ENCODE data around the gene RPS6KL1. TPM values are rescaled to one million over a fixed set of nuclear protein-coding genes. Genes with fewer than 3 reads are reported as not detected.

RPS6KL1 gene
- total RNA-seq, 1 donor from 2014 or later: 2.0 TPM

GRCh38 chr14:74963178-74963704 lies 40.2 kb upstream of the RPS6KL1 start:
- DNase-seq (no peak), ATAC-seq (peak in 1 of 2 donors; percentile 12)
- Histone ChIP-seq H3K36me3 (no peaks in the 10 kb centered on the region), H3K27me3 (ENCODE audit: low read depth) (no peaks in the 10 kb centered on the region), H3K9me3 (no peaks in the 10 kb centered on the region), H3K27ac (no peak overlapping the region), H3K4me3 (no peak overlapping the region), H3K4me1 (peaks cover 9% of the 10 kb centered on the region)
- TF ChIP-seq CTCF (IDR thresholded peaks at IDR 0.05): no peak
- intact Hi-C loops (cut with DNase I): no loop called here

GRCh38 chr14:74962493-74962892 lies 39.4 kb upstream of the RPS6KL1 start:
- Histone ChIP-seq H3K4me3 (no peak overlapping the region), H3K27ac (no peak overlapping the region), H3K27me3 (ENCODE audit: low read depth) (no peaks in the 10 kb centered on the region), H3K36me3 (no peaks in the 10 kb centered on the region), H3K9me3 (no peaks in the 10 kb centered on the region), H3K4me1 (peaks cover 9% of the 10 kb centered on the region)
- DNase-seq (no peak), ATAC-seq (peak; percentile 41 to 74)
- TF ChIP-seq CTCF (IDR thresholded peaks at IDR 0.05): no peak
- intact Hi-C loops (cut with DNase I): no loop called here

GRCh38 chr14:74962046-74962445 lies 39.0 kb upstream of the RPS6KL1 start:
- Histone ChIP-seq H3K4me3 (no peak overlapping the region), H3K27ac (no peak overlapping the region), H3K9me3 (no peaks in the 10 kb centered on the region), H3K36me3 (no peaks in the 10 kb centered on the region), H3K27me3 (ENCODE audit: low read depth) (no peaks in the 10 kb centered on the region), H3K4me1 (peaks cover 9% of the 10 kb centered on the region)
- DNase-seq (no peak), ATAC-seq (no peak)
- TF ChIP-seq CTCF (IDR thresholded peaks at IDR 0.05): no peak
- intact Hi-C loops (cut with DNase I): no loop called here

- DNase-seq: no peak
- ATAC-seq: no peak
- H3K9me3 ChIP-seq: no peaks in the 10 kb centered on the region
- no peaks in the 10 kb centered on the region for H3K27me3 ChIP-seq (ENCODE audit: low read depth)
- no peak overlapping the region for H3K4me3 ChIP-seq
- intact Hi-C loops (cut with DNase I): no loop called here
- peaks cover 9% of the 10 kb centered on the region for H3K4me1 ChIP-seq
- H3K36me3 ChIP-seq: no peaks in the 10 kb centered on the region
- no peak for TF ChIP-seq CTCF (IDR thresholded peaks at IDR 0.05)
- no peak overlapping the region for H3K27ac ChIP-seq
Observed at GRCh38 chr14:74961238-74961911, 38.3 kb upstream of the RPS6KL1 start.

GRCh38 chr14:74960736-74961135 lies 37.7 kb upstream of the RPS6KL1 start:
- DNase-seq (no peak), ATAC-seq (no peak)
- TF ChIP-seq CTCF (IDR thresholded peaks at IDR 0.05): no peak
- Histone ChIP-seq H3K9me3 (no peaks in the 10 kb centered on the region), H3K27ac (no peak overlapping the region), H3K4me3 (no peak overlapping the region), H3K36me3 (no peaks in the 10 kb centered on the region), H3K4me1 (peaks cover 9% of the 10 kb centered on the region), H3K27me3 (ENCODE audit: low read depth) (no peaks in the 10 kb centered on the region)
- intact Hi-C loops (cut with DNase I): no loop called here
